ENCODE results near the gene UCN3. TPM values are rescaled to one million over a fixed set of nuclear protein-coding genes. Genes with fewer than 3 reads are reported as not detected.

UCN3 gene
- total RNA-seq, 1 experiment from 2014 or later: not detected

DNA sequence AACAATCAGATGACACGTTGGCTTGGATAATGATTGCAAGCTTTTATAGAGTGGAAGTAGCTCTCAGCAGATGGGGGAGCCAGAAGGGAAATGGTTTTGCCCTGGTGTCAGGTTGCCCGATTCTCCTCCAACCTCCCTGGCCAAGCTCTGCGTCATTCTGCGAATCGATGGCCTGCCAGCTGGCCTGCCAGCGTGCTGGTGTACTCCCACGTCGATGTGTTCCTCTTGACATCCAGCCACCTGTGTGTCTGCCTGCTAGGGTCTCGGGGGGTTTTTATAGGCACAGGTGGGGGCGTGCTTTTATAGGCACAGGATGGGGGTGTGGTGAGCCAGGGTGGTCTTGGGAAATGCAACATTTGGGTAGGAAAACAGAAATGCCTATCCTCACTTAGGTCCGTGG, 52.2 kb downstream of the UCN3 start:
- no peaks in the 10 kb centered on the region for H3K27me3 ChIP-seq (ENCODE audit: insufficient read depth, low read length)
- peak overlapping the region in 2 of 3 experiments; percentile 69 to 78; a peak in 3 of 7 replicates for H3K27ac Mint-ChIP-seq

More for the DNA sequence above, 52.2 kb downstream of the UCN3 start:
- H4K20me1 ChIP-seq (ENCODE audit: control insufficient read depth, insufficient read depth, insufficient read length): no peaks in the 10 kb centered on the region
- Mint-ChIP-seq H3K9me3 (peaks cover 5 to 18% of the 10 kb centered on the region in 2 experiments; a peak in 3 of 5 replicates), H3K27me3 (ENCODE audit: low read depth) (no peaks in the 10 kb centered on the region), H3K4me3 (peak overlapping the region in 1 of 2 experiments; percentile 19; a peak in 2 of 5 replicates), H3K36me3 (ENCODE audit: insufficient read depth in 1 of 3, low read depth in 3 of 3) (peaks cover 0 to 21% (median 11%) of the 10 kb centered on the region in 3 experiments; a peak in 4 of 7 replicates), H3K4me1 (peaks cover 29 to 31% of the 10 kb centered on the region in 2 experiments)
- no peak overlapping the region for H2BK20ac ChIP-seq (ENCODE audit: low read depth, low read length, poor library complexity, severe bottlenecking)
- peaks cover 5% of the 10 kb centered on the region for H3K23me2 ChIP-seq (ENCODE audit: insufficient read length, low read depth, low read length, poor library complexity, severe bottlenecking)
- no peak overlapping the region for H2AFZ ChIP-seq (ENCODE audit: low read length)
- no peak overlapping the region for H3K4ac ChIP-seq (ENCODE audit: low read depth, low read length)
- no peak overlapping the region for H3K56ac ChIP-seq (ENCODE audit: insufficient read length, low read depth, low read length)
- peaks cover 8% of the 10 kb centered on the region for H3K79me1 ChIP-seq (ENCODE audit: insufficient read depth, low read depth, low read length, poor library complexity, severe bottlenecking)
- H3K9me3 ChIP-seq (ENCODE audit: control insufficient read depth, low read depth, low read length): no peaks in the 10 kb centered on the region
- no peak overlapping the region for H2BK5ac ChIP-seq (ENCODE audit: insufficient read length, low read length)
- no peak overlapping the region for H2BK15ac ChIP-seq (ENCODE audit: low read depth, low read length)
- no peak overlapping the region for H4K91ac ChIP-seq (ENCODE audit: insufficient read length, low read depth, low read length)
- H3K4me2 ChIP-seq (ENCODE audit: insufficient read depth, insufficient read length, low read length): peak overlapping the region; percentile 21
- H2BK12ac ChIP-seq (ENCODE audit: insufficient read length, low read depth, low read length): no peak overlapping the region
- H2BK120ac ChIP-seq (ENCODE audit: low read depth, low read length, poor library complexity, severe bottlenecking): no peak overlapping the region
- H4K5ac ChIP-seq (ENCODE audit: insufficient read length, low read depth, low read length): no peak overlapping the region
- no peak overlapping the region for H3K18ac ChIP-seq (ENCODE audit: insufficient read length, low read depth, low read length)
- peaks cover 2% of the 10 kb centered on the region; the same call in 1 of the 2 replicates for H3K4me1 ChIP-seq (ENCODE audit: insufficient read depth, low read length)
- no peak overlapping the region for H3K23ac ChIP-seq (ENCODE audit: insufficient read length, low read depth, low read length)
- H3K14ac ChIP-seq (ENCODE audit: insufficient read depth, low read length): no peak overlapping the region
- DNase-seq: peak; percentile 42
- no CpG with 5 or more reads among the region's 11 CpGs for WGBS (ENCODE audit: extremely low coverage, insufficient read length, low lambda C conversion rate)
- no peak overlapping the region for H3K9ac ChIP-seq (ENCODE audit: extremely low read depth, insufficient read length, low read length)
- H3K27ac ChIP-seq (ENCODE audit: insufficient read length, low read depth, low read length): no peak overlapping the region
- H3K79me2 ChIP-seq (ENCODE audit: insufficient read depth, low read length): peaks cover 28% of the 10 kb centered on the region; the same call in 1 of the 2 replicates
- no peak overlapping the region for H3T11ph ChIP-seq (ENCODE audit: low read length)
- no peak overlapping the region for H2AK5ac ChIP-seq (ENCODE audit: insufficient read length, low read length)
- TF ChIP-seq CTCF (conservative IDR thresholded peaks at IDR 0.05): no peak
- H4K8ac ChIP-seq (replicated peaks; ENCODE audit: insufficient read length, low read depth, low read length): no peak overlapping the region

Measured in H9 (cell line).